ENCODE measurements around the gene CD300LB.

DNA sequence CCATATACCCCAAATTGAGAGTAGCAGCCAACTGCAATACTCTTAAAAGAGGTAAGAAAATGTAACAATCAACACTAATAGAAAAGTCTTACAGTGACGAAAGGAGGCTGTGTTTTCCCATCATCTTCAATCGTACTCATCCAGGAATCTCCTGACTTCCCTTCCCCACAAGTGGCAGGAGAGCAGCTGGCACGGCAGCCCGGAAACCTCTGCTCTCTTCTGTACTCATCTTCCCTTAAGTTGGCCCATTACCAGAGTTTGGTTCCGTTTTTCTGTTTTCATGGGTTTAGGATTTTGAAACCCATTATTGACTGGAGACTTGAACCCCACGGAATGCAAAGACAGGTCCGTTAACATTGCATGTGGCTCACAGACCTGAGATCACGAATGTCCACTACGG is 47.7 kb upstream of the CD300LB start:
- TF ChIP-seq, protein P1, sequence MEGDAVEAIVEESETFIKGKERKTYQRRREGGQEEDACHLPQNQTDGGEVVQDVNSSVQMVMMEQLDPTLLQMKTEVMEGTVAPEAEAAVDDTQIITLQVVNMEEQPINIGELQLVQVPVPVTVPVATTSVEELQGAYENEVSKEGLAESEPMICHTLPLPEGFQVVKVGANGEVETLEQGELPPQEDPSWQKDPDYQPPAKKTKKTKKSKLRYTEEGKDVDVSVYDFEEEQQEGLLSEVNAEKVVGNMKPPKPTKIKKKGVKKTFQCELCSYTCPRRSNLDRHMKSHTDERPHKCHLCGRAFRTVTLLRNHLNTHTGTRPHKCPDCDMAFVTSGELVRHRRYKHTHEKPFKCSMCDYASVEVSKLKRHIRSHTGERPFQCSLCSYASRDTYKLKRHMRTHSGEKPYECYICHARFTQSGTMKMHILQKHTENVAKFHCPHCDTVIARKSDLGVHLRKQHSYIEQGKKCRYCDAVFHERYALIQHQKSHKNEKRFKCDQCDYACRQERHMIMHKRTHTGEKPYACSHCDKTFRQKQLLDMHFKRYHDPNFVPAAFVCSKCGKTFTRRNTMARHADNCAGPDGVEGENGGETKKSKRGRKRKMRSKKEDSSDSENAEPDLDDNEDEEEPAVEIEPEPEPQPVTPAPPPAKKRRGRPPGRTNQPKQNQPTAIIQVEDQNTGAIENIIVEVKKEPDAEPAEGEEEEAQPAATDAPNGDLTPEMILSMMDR (conservative IDR thresholded peaks at IDR 0.05; ENCODE audit: low read length): no peak
- TF ChIP-seq EZH2phosphoT487 (IDR thresholded peaks at IDR 0.05; ENCODE audit: borderline replicate concordance): no peak
